ENCODE data around the gene FAP.

FAP gene

DNA sequence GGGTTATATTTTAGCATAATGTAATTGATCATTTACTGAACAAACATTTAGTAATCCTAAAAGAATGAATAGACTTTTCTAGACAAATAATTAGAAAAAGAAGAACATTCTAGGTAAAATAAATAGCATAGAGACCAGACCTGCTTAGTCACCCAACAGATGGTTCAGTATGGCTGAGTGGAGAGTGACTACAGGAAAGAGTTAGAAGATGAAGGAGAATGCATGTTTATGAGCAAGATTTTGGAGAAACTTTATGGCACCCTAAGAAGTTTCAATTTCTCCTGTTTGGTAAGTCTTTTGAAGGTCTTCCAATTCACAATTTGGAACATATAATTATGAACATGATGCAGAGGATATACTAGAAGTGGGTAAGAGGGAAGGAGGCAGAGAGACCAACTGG, 32.9 kb downstream of the FAP start:
- no peak for TF ChIP-seq ZC3H10 (CRISPR knock-in tag; IDR thresholded peaks at IDR 0.05)
- TF ChIP-seq RARB (CRISPR knock-in tag; IDR thresholded peaks at IDR 0.05): no peak
- no peak for TF ChIP-seq OSR1 (CRISPR knock-in tag; IDR thresholded peaks at IDR 0.05)
- TF ChIP-seq, protein P1, sequence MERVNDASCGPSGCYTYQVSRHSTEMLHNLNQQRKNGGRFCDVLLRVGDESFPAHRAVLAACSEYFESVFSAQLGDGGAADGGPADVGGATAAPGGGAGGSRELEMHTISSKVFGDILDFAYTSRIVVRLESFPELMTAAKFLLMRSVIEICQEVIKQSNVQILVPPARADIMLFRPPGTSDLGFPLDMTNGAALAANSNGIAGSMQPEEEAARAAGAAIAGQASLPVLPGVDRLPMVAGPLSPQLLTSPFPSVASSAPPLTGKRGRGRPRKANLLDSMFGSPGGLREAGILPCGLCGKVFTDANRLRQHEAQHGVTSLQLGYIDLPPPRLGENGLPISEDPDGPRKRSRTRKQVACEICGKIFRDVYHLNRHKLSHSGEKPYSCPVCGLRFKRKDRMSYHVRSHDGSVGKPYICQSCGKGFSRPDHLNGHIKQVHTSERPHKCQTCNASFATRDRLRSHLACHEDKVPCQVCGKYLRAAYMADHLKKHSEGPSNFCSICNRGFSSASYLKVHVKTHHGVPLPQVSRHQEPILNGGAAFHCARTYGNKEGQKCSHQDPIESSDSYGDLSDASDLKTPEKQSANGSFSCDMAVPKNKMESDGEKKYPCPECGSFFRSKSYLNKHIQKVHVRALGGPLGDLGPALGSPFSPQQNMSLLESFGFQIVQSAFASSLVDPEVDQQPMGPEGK (CRISPR knock-in tag; IDR thresholded peaks at IDR 0.05; ENCODE audit: borderline replicate concordance): no peak
- no peak for TF ChIP-seq ISL1 (CRISPR knock-in tag; IDR thresholded peaks at IDR 0.05)
- TF ChIP-seq PPARA (CRISPR knock-in tag; IDR thresholded peaks at IDR 0.05; ENCODE audit: borderline replicate concordance): no peak
- TF ChIP-seq ARNTL (CRISPR knock-in tag; IDR thresholded peaks at IDR 0.05; ENCODE audit: borderline replicate concordance, low read depth): no peak
- TF ChIP-seq ZNF565 (CRISPR knock-in tag; conservative IDR thresholded peaks at IDR 0.05; ENCODE audit: low read depth): no peak
- TF ChIP-seq TSHZ2 (CRISPR knock-in tag; IDR thresholded peaks at IDR 0.05): no peak
- TF ChIP-seq, protein P2, sequence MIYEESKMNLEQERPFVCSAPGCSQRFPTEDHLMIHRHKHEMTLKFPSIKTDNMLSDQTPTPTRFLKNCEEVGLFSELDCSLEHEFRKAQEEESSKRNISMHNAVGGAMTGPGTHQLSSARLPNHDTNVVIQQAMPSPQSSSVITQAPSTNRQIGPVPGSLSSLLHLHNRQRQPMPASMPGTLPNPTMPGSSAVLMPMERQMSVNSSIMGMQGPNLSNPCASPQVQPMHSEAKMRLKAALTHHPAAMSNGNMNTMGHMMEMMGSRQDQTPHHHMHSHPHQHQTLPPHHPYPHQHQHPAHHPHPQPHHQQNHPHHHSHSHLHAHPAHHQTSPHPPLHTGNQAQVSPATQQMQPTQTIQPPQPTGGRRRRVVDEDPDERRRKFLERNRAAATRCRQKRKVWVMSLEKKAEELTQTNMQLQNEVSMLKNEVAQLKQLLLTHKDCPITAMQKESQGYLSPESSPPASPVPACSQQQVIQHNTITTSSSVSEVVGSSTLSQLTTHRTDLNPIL (CRISPR knock-in tag; IDR thresholded peaks at IDR 0.05; ENCODE audit: low read depth): no peak
- no peak for TF ChIP-seq TOX (CRISPR knock-in tag; IDR thresholded peaks at IDR 0.05; ENCODE audit: borderline replicate concordance)
- TF ChIP-seq GLIS3 (CRISPR knock-in tag; IDR thresholded peaks at IDR 0.05): no peak
- no peak for TF ChIP-seq ZFP30 (CRISPR knock-in tag; IDR thresholded peaks at IDR 0.05)
- no peak for TF ChIP-seq ZNF70 (CRISPR knock-in tag; IDR thresholded peaks at IDR 0.05)
- no peak for TF ChIP-seq ZNF8 (CRISPR knock-in tag; IDR thresholded peaks at IDR 0.05)
- no peak for ATAC-seq

DNA sequence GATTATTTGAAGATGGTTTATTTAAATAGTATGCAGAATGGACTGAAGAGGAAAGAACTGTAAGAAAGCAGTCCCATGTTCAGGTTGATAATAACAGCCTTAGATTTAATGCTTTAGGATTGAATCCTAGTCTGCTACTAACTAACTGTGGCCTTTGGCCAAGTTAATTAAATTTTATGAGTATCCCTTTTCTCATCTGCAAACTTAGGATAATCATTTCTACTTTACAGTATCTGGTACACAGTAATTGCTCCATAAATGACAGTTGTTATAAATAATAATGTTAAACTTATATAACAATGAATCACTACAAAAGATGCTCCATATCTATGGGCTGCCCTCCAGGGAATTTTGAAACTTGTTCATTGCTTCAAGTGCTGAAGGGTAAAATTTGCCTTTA, 41.0 kb downstream of the FAP start:
- no peak for TF ChIP-seq SNAI2 (CRISPR knock-in tag; IDR thresholded peaks at IDR 0.05)
- peak; percentile 81 for TF ChIP-seq ISL1 (CRISPR knock-in tag; IDR thresholded peaks at IDR 0.05)
- ATAC-seq: no peak

DNA sequence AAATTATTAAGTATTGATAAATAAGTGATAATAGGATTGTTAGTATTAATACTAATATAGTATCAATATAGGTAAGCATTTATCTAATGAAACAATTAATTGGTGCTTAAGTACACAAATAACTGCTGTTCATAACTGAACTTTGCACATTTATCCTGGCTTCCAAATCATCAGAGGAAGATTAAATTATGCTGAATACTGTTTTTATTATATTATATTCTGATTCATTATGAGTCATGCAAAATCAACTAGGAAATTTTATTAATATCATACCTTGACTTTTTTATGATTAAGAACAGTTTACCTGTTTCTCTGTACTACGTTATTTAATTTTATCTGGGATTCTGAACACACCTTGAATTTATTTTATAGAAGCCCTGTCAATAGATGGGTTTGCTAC, 42.6 kb downstream of the FAP start:
- ATAC-seq: no peak; the same call in 2 of the 3 replicates
- TF ChIP-seq ZC3H10 (CRISPR knock-in tag; IDR thresholded peaks at IDR 0.05) (no peak), RARB (CRISPR knock-in tag; IDR thresholded peaks at IDR 0.05) (no peak), ZFP3 (CRISPR knock-in tag; IDR thresholded peaks at IDR 0.05) (no peak)

GRCh38 chr2:162199913-162200312, 43.3 kb downstream of the FAP start:
- no peak for TF ChIP-seq ZNF565 (CRISPR knock-in tag; conservative IDR thresholded peaks at IDR 0.05; ENCODE audit: low read depth)
- TF ChIP-seq ZFP3 (CRISPR knock-in tag; IDR thresholded peaks at IDR 0.05): no peak
- no peak for TF ChIP-seq ESRRG (CRISPR knock-in tag; IDR thresholded peaks at IDR 0.05)
- no peak for TF ChIP-seq TOX (CRISPR knock-in tag; IDR thresholded peaks at IDR 0.05; ENCODE audit: borderline replicate concordance)
- no peak for ATAC-seq

- no peak for TF ChIP-seq SNAI2 (CRISPR knock-in tag; IDR thresholded peaks at IDR 0.05)
- no peak for TF ChIP-seq BACH2 (CRISPR knock-in tag; IDR thresholded peaks at IDR 0.05; ENCODE audit: borderline replicate concordance)
- TF ChIP-seq ZNF8 (CRISPR knock-in tag; IDR thresholded peaks at IDR 0.05): no peak
- TF ChIP-seq RARB (CRISPR knock-in tag; IDR thresholded peaks at IDR 0.05): no peak
- no peak for TF ChIP-seq GLIS3 (CRISPR knock-in tag; IDR thresholded peaks at IDR 0.05)
- TF ChIP-seq ESRRG (CRISPR knock-in tag; IDR thresholded peaks at IDR 0.05): no peak
- no peak for TF ChIP-seq POU6F1 (CRISPR knock-in tag; IDR thresholded peaks at IDR 0.05; ENCODE audit: borderline replicate concordance, low read depth)
- no peak for TF ChIP-seq ISL1 (CRISPR knock-in tag; IDR thresholded peaks at IDR 0.05)
- TF ChIP-seq OSR1 (CRISPR knock-in tag; IDR thresholded peaks at IDR 0.05): no peak
- no peak for TF ChIP-seq ZNF70 (CRISPR knock-in tag; IDR thresholded peaks at IDR 0.05)
- no peak for TF ChIP-seq TCF4 (CRISPR knock-in tag; IDR thresholded peaks at IDR 0.05; ENCODE audit: borderline replicate concordance)
- TF ChIP-seq TSHZ2 (CRISPR knock-in tag; IDR thresholded peaks at IDR 0.05): no peak
- no peak for TF ChIP-seq ZFP3 (CRISPR knock-in tag; IDR thresholded peaks at IDR 0.05)
- ATAC-seq: no peak
Observed at GRCh38 chr2:162198239-162198638, 45.0 kb downstream of the FAP start.

Data from SK-N-SH treated with all-trans-retinoic acid at 6 μM for 48 hours (cell line).